T-helper 2 cell treated with Interferon-gamma antibody and Interleukin-4, amounts not matched to agents 5 μg/mL and 100 μg/mL, for 36 hours (primary cell): ENCODE data around the gene CCT4.
A peak's percentile ranks its signal among the peaks of the same experiment; 100 is the strongest.
"Not testable (repeated sequence)": the region's sequence is repeated elsewhere in the genome, so short reads cannot be mapped to it uniquely, and the experiment has no call there.

ENCODE experiments used
- DNase-seq: peaks from one replicate; pipeline ENCODE4 v3.0.0; 2021; ENCODE audit warnings: low spot score
- H3K27ac Mint-ChIP-seq: one replicate; pipeline ENCODE4 v1.8.0; 2021; ENCODE audit warnings: mild to moderate bottlenecking, mixed read lengths
- H3K27me3 Mint-ChIP-seq: one replicate; pipeline ENCODE4 v1.8.0; 2021; ENCODE audit warnings: low read depth, mixed read lengths
- H3K36me3 Mint-ChIP-seq: one replicate; pipeline ENCODE4 v1.8.0; 2021; ENCODE audit warnings: low read depth, mixed read lengths
- H3K4me1 Mint-ChIP-seq: one replicate; pipeline ENCODE4 v1.8.0; 2021; ENCODE audit warnings: low read depth, mixed read lengths
- H3K4me3 Mint-ChIP-seq: one replicate; pipeline ENCODE4 v1.8.0; 2022; ENCODE audit warnings: mild to moderate bottlenecking, moderate library complexity, mixed read lengths
- H3K9me3 Mint-ChIP-seq: one replicate; pipeline ENCODE4 v1.8.0; 2021; ENCODE audit warnings: mixed read lengths

The CCT4 gene

DNA sequence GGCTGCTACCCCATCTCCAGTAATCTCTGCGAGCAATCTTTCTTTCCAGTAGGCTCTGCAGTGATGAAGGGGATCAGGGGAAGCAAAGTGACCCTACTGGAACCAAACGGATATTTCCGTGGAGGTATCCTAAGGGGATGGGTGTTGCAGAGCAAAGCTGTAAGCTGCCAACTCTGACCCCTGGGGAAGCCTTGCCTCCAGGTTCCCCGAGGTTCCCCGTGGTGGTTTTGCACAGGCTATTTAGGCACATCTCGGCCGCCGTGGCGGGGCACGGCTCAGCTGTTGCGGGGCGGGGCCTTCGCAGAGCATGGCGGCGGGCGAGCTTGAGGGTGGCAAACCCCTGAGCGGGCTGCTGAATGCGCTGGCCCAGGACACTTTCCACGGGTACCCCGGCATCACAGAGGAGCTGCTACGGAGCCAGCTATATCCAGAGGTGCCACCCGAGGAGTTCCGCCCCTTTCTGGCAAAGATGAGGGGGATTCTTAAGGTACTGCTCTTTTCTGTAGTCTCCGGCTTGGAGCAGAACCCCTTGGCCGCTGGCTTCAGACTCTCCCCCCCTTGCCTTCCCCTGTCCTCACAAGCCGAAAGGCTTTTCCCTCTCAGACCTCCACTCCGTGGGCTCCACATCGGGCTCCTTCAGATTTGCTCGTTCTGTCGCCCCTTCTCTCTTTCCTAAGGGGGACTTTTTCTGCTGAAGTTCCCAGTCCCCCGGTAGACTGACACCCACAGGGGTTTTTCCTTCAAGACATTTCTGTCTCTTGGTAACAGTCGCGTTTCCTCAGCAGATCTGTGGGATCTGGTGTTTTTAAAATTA, 17.1 kb upstream of the CCT4 start, which contains the start of gene COMMD1:
TSS of gene COMMD1 (plus strand) at position 303 of the 814 bp plus-strand sequence. CDS start at position 308, 5 bp downstream.
- no peaks in the 10 kb centered on the region for H3K36me3 Mint-ChIP-seq
- peaks cover 11% of the 10 kb centered on the region for H3K4me1 Mint-ChIP-seq
- peak within 1 kb of the TSS; percentile 97 for H3K4me3 Mint-ChIP-seq
- peak; percentile 80 for DNase-seq
- peak within 1 kb of the TSS; percentile 67 for H3K27ac Mint-ChIP-seq
- no peaks in the 10 kb centered on the region for H3K27me3 Mint-ChIP-seq
- H3K9me3 Mint-ChIP-seq = no peaks in the 10 kb centered on the region

DNA sequence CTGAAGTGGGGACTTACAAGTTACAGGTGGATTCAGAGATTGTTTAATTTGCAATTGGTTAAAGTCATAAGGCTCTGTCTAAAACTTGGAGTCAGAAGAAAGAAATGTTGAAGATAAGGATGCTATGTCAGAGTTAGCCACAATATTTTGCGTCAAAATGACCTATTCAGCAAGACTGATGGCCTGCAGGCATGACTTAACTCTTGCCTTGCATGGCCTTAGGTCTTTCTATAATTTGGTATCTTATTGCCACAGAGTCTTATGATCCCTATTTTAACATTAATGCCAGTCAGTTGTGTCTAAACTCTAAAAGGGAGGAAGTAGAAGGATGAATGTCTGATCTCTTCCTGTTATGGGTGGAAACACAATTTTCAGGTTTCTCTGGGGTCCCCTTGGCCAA, 11.8 kb upstream of the CCT4 start:
- Mint-ChIP-seq H3K36me3 (no peaks in the 10 kb centered on the region), H3K4me3 (no peak overlapping the region), H3K4me1 (peaks cover 6% of the 10 kb centered on the region), H3K9me3 (no peaks in the 10 kb centered on the region), H3K27ac (no peak overlapping the region), H3K27me3 (no peaks in the 10 kb centered on the region)
- no peak for DNase-seq

DNA sequence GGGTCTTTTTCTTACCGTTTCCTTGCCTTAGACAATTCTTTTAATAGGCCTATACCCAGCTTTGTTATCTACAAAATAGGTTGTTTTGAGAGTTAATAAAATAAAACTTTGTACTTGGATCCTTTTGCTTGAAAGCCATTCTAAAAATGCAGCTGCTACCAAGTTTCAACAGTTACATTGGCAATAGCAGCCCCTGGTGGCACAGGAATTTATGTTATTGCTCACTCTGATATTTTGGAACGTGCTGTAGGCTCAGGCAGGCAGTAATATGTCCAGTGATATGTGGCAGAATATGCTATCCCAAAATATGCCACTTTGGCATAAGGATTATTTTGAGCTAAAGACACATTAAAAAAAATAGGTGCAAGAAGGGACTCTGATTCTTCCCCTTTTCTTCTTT, 10.4 kb upstream of the CCT4 start:
- Mint-ChIP-seq H3K9me3 (no peaks in the 10 kb centered on the region), H3K27ac (no peak overlapping the region), H3K4me1 (no peaks in the 10 kb centered on the region), H3K27me3 (no peaks in the 10 kb centered on the region), H3K36me3 (no peaks in the 10 kb centered on the region), H3K4me3 (no peak overlapping the region)
- DNase-seq = no peak

DNA sequence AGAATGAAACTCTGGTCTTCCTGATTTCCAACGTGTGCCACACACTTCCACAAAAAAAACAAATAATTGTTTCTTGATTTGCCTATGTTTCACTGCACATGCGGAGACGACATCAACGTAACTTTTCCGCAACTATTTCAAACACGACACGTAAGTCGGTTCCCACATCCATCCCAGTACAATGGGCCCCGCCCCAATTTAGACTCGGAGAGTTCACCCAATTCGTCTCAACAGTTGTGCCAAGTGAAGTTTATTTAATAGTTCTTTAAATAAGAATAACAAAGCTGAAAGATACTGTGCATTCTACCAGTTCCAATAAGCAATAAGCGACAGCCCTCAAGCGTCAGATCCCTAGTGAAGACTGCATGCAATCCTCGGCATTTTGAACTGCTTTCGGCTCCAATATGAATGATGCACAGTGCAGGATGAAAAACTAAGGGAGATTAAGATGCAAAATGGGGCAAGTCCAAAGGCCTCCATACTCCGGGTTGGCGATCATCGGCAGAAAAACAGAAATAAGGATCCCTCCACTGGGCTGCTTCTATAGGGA, 664 bp downstream of the CCT4 start:
- H3K4me1 Mint-ChIP-seq = peaks cover 21% of the 10 kb centered on the region
- no peaks in the 10 kb centered on the region for H3K27me3 Mint-ChIP-seq
- H3K27ac Mint-ChIP-seq = peak overlapping the region; percentile 100
- no peaks in the 10 kb centered on the region for H3K9me3 Mint-ChIP-seq
- H3K4me3 Mint-ChIP-seq = peak overlapping the region; percentile 99
- no peak for DNase-seq
- H3K36me3 Mint-ChIP-seq = peaks cover 27% of the 10 kb centered on the region

DNA sequence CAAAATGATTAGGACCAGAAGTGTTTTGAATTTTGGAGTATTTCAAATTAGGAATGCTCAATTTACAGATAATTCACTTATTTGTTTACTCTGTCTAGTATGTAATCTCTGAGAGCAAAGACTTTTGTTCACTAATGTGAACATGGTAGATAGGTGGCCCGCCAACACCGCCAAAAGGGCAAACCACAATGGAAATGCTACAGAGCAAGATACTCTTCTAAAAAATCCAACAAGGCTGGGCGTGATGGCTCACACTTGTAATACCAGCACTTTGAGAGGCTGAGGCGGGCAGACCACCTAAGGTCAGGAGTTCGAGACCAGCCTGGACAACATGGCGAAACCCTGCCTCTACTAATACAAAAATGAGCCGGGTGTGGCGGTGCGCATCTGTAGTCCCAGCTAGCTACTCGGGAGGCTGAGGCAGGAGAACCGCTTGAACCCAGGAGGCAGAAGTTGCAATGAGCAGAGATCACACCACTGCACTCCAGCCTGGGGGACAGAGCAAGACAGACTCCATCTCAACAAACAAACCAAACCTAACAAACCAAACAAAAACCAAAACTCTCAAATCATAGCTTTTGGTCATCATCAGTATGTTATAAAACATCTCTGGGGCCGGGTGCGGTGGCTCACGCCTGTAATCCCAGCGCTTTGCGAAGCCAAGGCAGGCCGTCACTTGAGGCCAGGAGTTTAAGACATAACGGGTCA, 2.4 kb downstream of the CCT4 start:
- Mint-ChIP-seq H3K27ac (no peak overlapping the region), H3K9me3 (no peaks in the 10 kb centered on the region), H3K27me3 (no peaks in the 10 kb centered on the region), H3K4me1 (peaks cover 21% of the 10 kb centered on the region), H3K4me3 (peak overlapping the region; percentile 99), H3K36me3 (peaks cover 33% of the 10 kb centered on the region)
- no peak for DNase-seq

DNA sequence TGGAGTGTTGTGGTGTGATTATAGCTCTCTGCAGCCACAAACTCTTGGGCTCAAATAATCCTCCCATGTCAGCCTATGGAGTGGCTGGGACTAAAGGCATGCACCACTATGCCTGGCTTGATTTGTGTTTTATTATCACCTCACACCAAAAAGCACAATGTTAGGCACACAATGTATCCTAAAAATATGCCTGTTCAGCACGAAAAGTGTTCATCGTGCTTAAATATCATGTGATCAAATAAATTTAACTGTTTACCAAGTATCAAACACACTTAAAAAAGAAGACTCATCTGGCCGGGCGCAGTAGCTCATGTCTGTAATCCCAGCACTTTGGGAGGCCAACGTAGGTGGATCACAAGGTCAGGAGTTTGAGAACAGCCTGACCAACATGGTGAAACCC, 5.6 kb downstream of the CCT4 start:
- no peak overlapping the region for H3K4me3 Mint-ChIP-seq
- no peaks in the 10 kb centered on the region for H3K9me3 Mint-ChIP-seq
- peaks cover 15% of the 10 kb centered on the region for H3K4me1 Mint-ChIP-seq
- H3K36me3 Mint-ChIP-seq = peaks cover 50% of the 10 kb centered on the region
- no peak overlapping the region for H3K27ac Mint-ChIP-seq
- H3K27me3 Mint-ChIP-seq = no peaks in the 10 kb centered on the region
- no peak for DNase-seq

DNA sequence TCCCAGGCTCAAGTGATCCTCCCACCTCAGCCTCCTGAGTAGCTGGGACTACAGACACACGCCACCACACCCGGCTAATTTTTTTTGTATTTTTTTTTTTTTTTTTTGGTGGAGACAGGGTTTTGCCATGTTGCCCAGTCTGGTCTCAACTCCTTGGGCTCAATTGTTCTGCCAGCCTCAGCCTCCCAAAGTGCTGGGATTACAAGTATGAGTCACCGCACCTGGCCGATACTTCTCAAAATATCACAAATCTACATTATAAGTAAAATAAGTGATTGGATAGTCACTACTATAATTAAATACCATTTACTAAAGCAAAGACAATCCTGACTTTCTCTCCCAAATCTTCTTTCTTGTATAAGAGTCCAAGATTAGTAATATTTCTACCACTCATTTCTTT, 9.1 kb downstream of the CCT4 start:
- peaks cover 59% of the 10 kb centered on the region for H3K36me3 Mint-ChIP-seq
- H3K27me3 Mint-ChIP-seq, DNase-seq, H3K4me1 Mint-ChIP-seq, H3K9me3 Mint-ChIP-seq, H3K4me3 Mint-ChIP-seq, H3K27ac Mint-ChIP-seq: not testable (repeated sequence)

DNA sequence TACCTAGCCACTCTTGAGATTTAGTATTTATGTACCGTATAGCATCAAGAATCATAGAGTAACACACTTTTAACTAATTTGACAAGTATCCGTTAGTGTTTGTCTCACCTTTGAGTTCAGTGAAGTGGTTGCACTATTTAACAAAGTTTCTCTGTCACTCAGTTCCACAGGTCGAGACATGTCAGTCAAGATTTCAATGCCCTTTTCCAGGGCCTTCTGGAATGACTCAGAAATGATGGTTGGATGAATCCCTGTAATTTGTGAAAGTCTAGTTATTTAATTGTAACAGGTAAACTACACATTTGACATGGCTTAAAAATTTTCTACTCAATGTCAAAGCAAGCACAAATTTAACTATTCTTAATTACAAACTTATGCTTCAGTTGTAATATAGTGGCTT, 9.7 kb downstream of the CCT4 start:
- Mint-ChIP-seq H3K27ac (no peak overlapping the region), H3K27me3 (no peaks in the 10 kb centered on the region), H3K9me3 (no peaks in the 10 kb centered on the region), H3K36me3 (peaks cover 62% of the 10 kb centered on the region), H3K4me1 (no peaks in the 10 kb centered on the region), H3K4me3 (no peak overlapping the region)
- no peak for DNase-seq

DNA sequence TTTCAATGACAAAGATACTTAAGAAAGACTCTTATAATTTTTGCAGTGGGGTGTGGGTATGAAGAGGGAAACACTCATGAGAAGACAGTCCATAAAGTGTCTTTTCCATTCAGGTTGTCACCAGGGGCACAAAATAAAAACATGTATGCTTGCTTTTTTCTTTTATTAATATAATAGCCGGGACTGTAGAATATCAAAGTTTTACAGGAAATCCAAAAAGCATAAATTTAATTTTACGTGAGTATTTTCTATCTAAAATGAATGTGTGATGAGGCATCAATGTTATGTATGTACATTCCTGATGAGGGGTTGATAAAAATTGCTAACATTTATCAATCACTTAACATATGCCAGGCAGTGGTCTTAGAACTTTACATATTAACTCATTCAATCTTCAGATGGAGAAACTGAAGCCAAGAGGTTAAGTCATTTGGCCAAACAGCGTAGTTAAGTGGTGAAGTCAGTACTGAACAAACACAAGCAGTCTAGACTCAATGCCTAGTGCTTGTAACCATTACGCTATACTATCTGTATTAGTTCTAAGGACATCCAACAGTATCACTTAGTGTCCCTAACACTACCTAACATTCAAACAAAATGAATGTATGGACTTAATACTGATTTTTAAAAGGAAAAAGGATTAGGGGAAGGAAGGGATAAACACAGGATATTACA, 10.7 kb downstream of the CCT4 start:
- no peaks in the 10 kb centered on the region for H3K4me1 Mint-ChIP-seq
- H3K27me3 Mint-ChIP-seq = no peaks in the 10 kb centered on the region
- H3K9me3 Mint-ChIP-seq = no peaks in the 10 kb centered on the region
- no peak overlapping the region for H3K4me3 Mint-ChIP-seq
- no peak overlapping the region for H3K27ac Mint-ChIP-seq
- no peak for DNase-seq
- H3K36me3 Mint-ChIP-seq = peaks cover 59% of the 10 kb centered on the region

DNA sequence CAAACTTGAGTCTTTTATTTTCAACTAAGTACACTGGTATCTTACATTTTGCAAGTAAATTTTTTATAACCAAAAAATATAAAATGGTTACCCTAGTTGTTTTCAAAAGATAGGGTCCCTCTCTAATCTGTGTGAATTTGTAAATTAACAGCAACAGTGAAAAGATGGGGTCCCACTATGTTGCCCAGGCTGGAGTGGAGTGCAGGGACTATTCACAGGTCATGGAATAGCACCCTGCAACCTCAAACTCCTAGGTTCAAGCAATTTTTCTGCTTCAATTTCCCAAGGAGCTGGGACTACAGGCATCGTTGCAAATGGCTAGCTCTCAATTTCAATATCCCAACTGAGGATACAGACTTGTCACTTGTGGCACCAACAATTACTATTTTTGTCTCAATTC, 12.1 kb downstream of the CCT4 start:
- H3K36me3 Mint-ChIP-seq = peaks cover 63% of the 10 kb centered on the region
- H3K4me1 Mint-ChIP-seq = no peaks in the 10 kb centered on the region
- no peaks in the 10 kb centered on the region for H3K9me3 Mint-ChIP-seq
- H3K27me3 Mint-ChIP-seq = no peaks in the 10 kb centered on the region
- no peak overlapping the region for H3K4me3 Mint-ChIP-seq
- DNase-seq = no peak
- H3K27ac Mint-ChIP-seq = no peak overlapping the region

DNA sequence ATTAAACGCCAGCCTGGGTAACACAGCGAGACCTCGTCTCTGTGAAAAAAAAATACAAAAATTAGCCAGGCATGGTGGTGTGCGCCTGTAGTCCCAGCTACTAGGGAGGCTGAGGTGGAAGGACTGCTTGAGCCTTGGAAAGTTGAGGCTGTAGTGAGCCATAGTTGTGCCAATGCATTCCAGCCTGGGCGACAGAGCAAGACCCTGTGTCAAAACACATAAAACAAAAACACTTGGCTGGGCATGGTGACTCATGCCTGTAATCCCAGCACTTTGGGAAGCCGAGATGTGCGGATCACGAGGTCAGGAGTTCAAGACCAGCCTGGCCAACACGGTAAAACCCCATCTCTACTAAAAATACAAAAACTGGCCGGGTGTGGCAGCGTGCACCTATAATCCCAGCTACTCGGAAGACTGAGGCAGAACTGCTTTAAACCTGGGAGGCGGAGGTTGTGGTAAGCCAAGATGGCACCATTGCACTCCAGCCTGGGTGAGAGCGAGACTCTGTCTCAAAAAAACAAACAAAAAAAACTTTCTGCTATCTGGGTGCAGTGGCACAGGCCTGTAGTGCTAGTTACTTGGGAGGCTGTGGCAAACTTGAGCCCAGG, 21.9 kb downstream of the CCT4 start:
- not testable (repeated sequence) for H3K27me3 Mint-ChIP-seq, H3K4me1 Mint-ChIP-seq, H3K27ac Mint-ChIP-seq, DNase-seq, H3K9me3 Mint-ChIP-seq, H3K4me3 Mint-ChIP-seq
- peaks cover 59% of the 10 kb centered on the region for H3K36me3 Mint-ChIP-seq

DNA sequence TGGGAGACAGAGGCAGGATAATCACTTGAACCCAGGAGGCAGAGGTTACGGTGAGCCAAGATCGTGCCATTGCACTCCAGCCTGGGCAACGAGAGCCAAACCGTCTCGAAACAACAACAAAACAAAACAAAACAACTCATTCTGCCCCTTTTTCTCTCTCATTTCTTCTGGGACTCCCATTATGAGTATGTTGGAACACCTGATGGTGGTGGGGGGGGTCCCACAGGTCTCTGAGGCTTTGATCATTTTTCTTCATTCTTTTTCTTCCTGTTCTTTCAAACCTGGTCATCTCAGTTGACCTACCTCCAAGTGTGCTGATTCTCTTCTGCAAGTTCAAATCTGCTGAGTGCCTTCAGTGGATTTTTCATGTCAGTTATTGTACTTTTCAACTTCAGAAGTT, 26.4 kb downstream of the CCT4 start:
- Mint-ChIP-seq H3K9me3 (no peaks in the 10 kb centered on the region), H3K4me1 (no peaks in the 10 kb centered on the region), H3K27ac (no peak overlapping the region), H3K27me3 (no peaks in the 10 kb centered on the region), H3K4me3 (no peak overlapping the region), H3K36me3 (peaks cover 33% of the 10 kb centered on the region)
- no peak for DNase-seq

DNA sequence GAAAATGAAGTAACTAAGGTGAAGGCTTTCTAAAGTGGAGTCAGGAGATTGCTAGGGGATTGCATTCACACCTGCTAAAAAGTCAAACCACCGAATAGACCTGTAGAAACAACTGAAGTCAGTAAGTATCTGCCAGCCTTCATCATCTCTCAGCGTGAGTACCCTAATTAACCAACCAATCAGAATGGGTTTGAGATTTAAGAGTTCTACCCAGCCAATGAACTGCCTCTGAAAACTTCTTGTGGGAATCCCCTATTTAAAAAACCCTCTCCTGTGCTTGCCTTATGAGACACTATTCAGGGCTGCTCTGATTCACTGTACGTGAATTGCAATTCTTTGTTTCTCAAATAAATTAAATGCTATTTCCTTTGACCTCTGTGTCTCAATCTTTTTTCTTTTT, 31.2 kb downstream of the CCT4 start:
- peaks cover 2% of the 10 kb centered on the region for H3K36me3 Mint-ChIP-seq
- H3K27ac Mint-ChIP-seq = no peak overlapping the region
- no peaks in the 10 kb centered on the region for H3K9me3 Mint-ChIP-seq
- no peak for DNase-seq
- peaks cover 15% of the 10 kb centered on the region for H3K4me1 Mint-ChIP-seq
- no peaks in the 10 kb centered on the region for H3K27me3 Mint-ChIP-seq
- H3K4me3 Mint-ChIP-seq = no peak overlapping the region

DNA sequence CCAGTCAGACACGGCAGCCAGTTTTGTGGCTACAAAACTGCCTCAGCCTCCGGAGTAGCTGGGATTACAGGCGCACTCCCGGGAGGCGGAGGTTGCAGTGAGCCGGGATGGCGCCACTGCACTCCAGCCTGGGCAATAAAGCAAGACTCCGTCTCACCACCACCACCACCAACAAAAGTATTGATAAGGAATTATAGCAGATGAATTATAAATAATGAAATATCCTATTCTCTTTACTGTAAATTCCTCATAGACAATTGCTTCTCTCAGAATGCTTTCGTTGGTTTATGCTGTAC, 33.2 kb downstream of the CCT4 start:
- DNase-seq = no peak
- H3K4me3 Mint-ChIP-seq = peak overlapping the region; percentile 94
- H3K27me3 Mint-ChIP-seq = no peaks in the 10 kb centered on the region
- peaks cover 17% of the 10 kb centered on the region for H3K4me1 Mint-ChIP-seq
- no peaks in the 10 kb centered on the region for H3K36me3 Mint-ChIP-seq
- no peaks in the 10 kb centered on the region for H3K9me3 Mint-ChIP-seq
- no peak overlapping the region for H3K27ac Mint-ChIP-seq
